ENCODE results near the gene CAMK2N2.

- no peak for TF ChIP-seq CTCF (conservative IDR thresholded peaks at IDR 0.05)
- TF ChIP-seq EZH2 (IDR thresholded peaks at IDR 0.05; ENCODE audit: low read depth): no peak
These were observed 5.9 kb downstream of the CAMK2N2 start for GRCh38 chr3:184255291-184256039.
